GM13976 (cell line): ENCODE measurements around the gene KCNQ5.

Source experiments
- DNase-seq: peaks from one replicate; pipeline ENCODE4 v3.0.0; 2012; ENCODE audit warnings: low spot score
- CTCF ChIP-seq: IDR thresholded peaks from 2 replicates; pipeline ENCODE4 v1.5.1; 2012; ENCODE audit warnings: borderline replicate concordance, mild to moderate bottlenecking; ENCODE audit not compliant: insufficient read depth; ENCODE audit errors: extremely low read depth, missing control alignments, control extremely low read depth
- in situ Hi-C: fragments of 300-500 bp; cut with MboI; formaldehyde crosslinking; loops from one replicate; pipeline ENCODE4 v1.12.0; 2022; ENCODE audit warnings: low sequenced_read_pairs, mixed read lengths, inconsistent platforms; ENCODE audit not compliant: unreplicated experiment

Gene KCNQ5

GRCh38 chr6:72742001-72742673 is 120.3 kb downstream of the KCNQ5 start:
- DNase-seq: no peak
- in situ Hi-C loops: no loop called here
- TF ChIP-seq CTCF: no peak

- in situ Hi-C loops: no loop called here
- no peak for TF ChIP-seq CTCF
- DNase-seq: no peak
Measured at GRCh38 chr6:72746276-72746675, 124.4 kb downstream of the KCNQ5 start.

- no peak for DNase-seq
- no peak for TF ChIP-seq CTCF
- in situ Hi-C loops: no loop called here
Measured at GRCh38 chr6:72748759-72749158, 126.9 kb downstream of the KCNQ5 start.

GRCh38 chr6:72755752-72756151 is 133.9 kb downstream of the KCNQ5 start:
- TF ChIP-seq CTCF: no peak
- in situ Hi-C loops: no loop called here
- DNase-seq: no peak

GRCh38 chr6:72757048-72757447 is 135.2 kb downstream of the KCNQ5 start:
- TF ChIP-seq CTCF: no peak
- in situ Hi-C loops: no loop called here
- DNase-seq: no peak

GRCh38 chr6:72757926-72758325 is 136.1 kb downstream of the KCNQ5 start:
- no peak for TF ChIP-seq CTCF
- DNase-seq: no peak
- in situ Hi-C loops: no loop called here
